ENCODE measurements around the gene TCOF1. TPM values are rescaled to one million over a fixed set of nuclear protein-coding genes. Genes with fewer than 3 reads are reported as not detected.

The TCOF1 gene
- total and polyA plus RNA-seq, 2 of the 8 experiments (the other 6 are each of a cell fraction or from before 2014, with no cell fraction given) = 35.9 to 170 TPM

- H4K5ac ChIP-seq (ENCODE audit: insufficient read length, low read depth, low read length) = no peak overlapping the region
- H3K79me1 ChIP-seq (ENCODE audit: low read depth, low read length) = no peaks in the 10 kb centered on the region; the same call in 1 of the 2 replicates
- no peaks in the 10 kb centered on the region for H3K27me3 ChIP-seq (replicated peaks in 1 of 4; ENCODE audit: control insufficient read depth in 3 of 4, extremely low read depth in 1 of 4, insufficient read depth in 3 of 4, low read length in 3 of 4)
- H3K18ac ChIP-seq (ENCODE audit: extremely low read depth, low read length) = peak overlapping the region; percentile 56
- H3K27ac ChIP-seq (ENCODE audit: low read depth, low read length) = no peak overlapping the region
- 0 out of 2 replicates have a peak overlapping the region, but pooled peaks have one; percentile 8 for H2BK15ac ChIP-seq (ENCODE audit: low read length)
- peaks cover 8 to 24% (median 13%) of the 10 kb centered on the region in 4 experiments for H3K4me1 ChIP-seq (replicated peaks in 1 of 4; ENCODE audit: control insufficient read depth in 3 of 4, insufficient read depth in 4 of 4, low read length in 3 of 4)
- no peak overlapping the region for H2BK120ac ChIP-seq (replicated peaks; ENCODE audit: low read depth, low read length)
- CTCF ChIA-PET (ENCODE audit: partially characterized antibody) = interaction anchor here (0.7 to 4.4 kb wide), 6 partner anchors 13 to 29 kb away, joined by 3 to 43 read pairs (median 4); no protein-coding TSS in a partner anchor
- H3K23ac ChIP-seq (ENCODE audit: insufficient read length) = no peak overlapping the region
- no peak overlapping the region for H4K8ac ChIP-seq (ENCODE audit: extremely low read depth, insufficient read depth, low read length)
- H4K91ac ChIP-seq (replicated peaks; ENCODE audit: insufficient read length, low read length) = no peak overlapping the region
- peak overlapping the region; percentile 65 to 75 for H3K4me2 ChIP-seq (ENCODE audit: insufficient read depth in 1 of 2, low read depth in 2 of 2, low read length in 2 of 2)
- H2BK5ac ChIP-seq (ENCODE audit: low read depth, low read length) = no peak overlapping the region
- no peak overlapping the region for H3K4ac ChIP-seq (replicated peaks; ENCODE audit: insufficient read length, low read depth, low read length)
- peaks cover 3% of the 10 kb centered on the region for H3K23me2 ChIP-seq (ENCODE audit: low read depth, low read length)
- WGBS, 2 experiments (ENCODE audit: extremely low coverage in 1 of 2, insufficient coverage in 1 of 2, insufficient read length in 1 of 2, insufficient replicate concordance in 2 of 2, low coverage in 1 of 2, low lambda C conversion rate in 2 of 2, missing lambda C conversion rate in 1 of 2) = 81% methylated on average over 12 of the region's 12 CpGs; no CpG with 5 or more reads in 1 of the 2 experiments
- no peak for DNase-seq (ENCODE audit: low read depth in 1 of 2, low spot score in 2 of 2)
- no peak overlapping the region for H3K14ac ChIP-seq (ENCODE audit: insufficient read length)
- POLR2A ChIA-PET (ENCODE audit: partially characterized antibody) = interaction anchor here (0.7 to 4.8 kb wide), 16 partner anchors 8 to 36 kb away, joined by 3 to 30 read pairs (median 4); partner anchors contain the start of gene RPS14
- peak overlapping the region in 3 of 4 experiments; percentile 29 to 56 (median 52); a peak in 5 of 8 replicates for H3K4me3 ChIP-seq (ENCODE audit: extremely low read depth in 1 of 4, insufficient read depth in 2 of 4, low read depth in 3 of 4, low read length in 4 of 4)
- FAIRE-seq = no peak
- no peak overlapping the region for H2AK5ac ChIP-seq (ENCODE audit: low read depth, low read length)
- peak overlapping the region; percentile 100 for H2AFZ ChIP-seq (ENCODE audit: low read length)
- TF ChIP-seq GTF2F1 (IDR thresholded peaks at IDR 0.05; ENCODE audit: borderline replicate concordance, low read depth, low read length) (no peak), KDM5A (IDR thresholded peaks at IDR 0.05; ENCODE audit: low read length) (no peak), POU5F1 (IDR thresholded peaks at IDR 0.05; ENCODE audit: low read depth, low read length) (no peak), POLR2AphosphoS5 (IDR thresholded peaks at IDR 0.05; ENCODE audit: low read depth, low read length) (no peak)
- H2BK20ac ChIP-seq (ENCODE audit: low read length) = no peak overlapping the region
- no peaks in the 10 kb centered on the region for H3K79me2 ChIP-seq (ENCODE audit: control insufficient read depth in 1 of 2, insufficient read depth in 2 of 2, low read length in 2 of 2)
- no peaks in the 10 kb centered on the region for H3K36me3 ChIP-seq (ENCODE audit: control insufficient read depth in 2 of 4, insufficient read depth in 4 of 4, low read length in 3 of 4)
- no peaks in the 10 kb centered on the region for H4K20me1 ChIP-seq (replicated peaks in 1 of 2; ENCODE audit: control insufficient read depth in 1 of 2, insufficient read depth in 2 of 2, low read length in 2 of 2)
- no peaks in the 10 kb centered on the region for H3K9me3 ChIP-seq (ENCODE audit: insufficient read depth in 2 of 2, low read depth in 1 of 2, low read length in 1 of 2)
- peak overlapping the region in 1 of 4 experiments; percentile 38; a peak in 2 of 7 replicates for H3K9ac ChIP-seq (replicated peaks in 1 of 4; ENCODE audit: extremely low read depth in 1 of 4, low read depth in 3 of 4, low read length in 3 of 4)
- no peak overlapping the region for H3K56ac ChIP-seq (replicated peaks; ENCODE audit: insufficient read length, low read depth, low read length)
- H2BK12ac ChIP-seq (ENCODE audit: low read depth, low read length) = no peak overlapping the region
These were observed 55.8 kb downstream of the TCOF1 start for GRCh38 chr5:150413176-150413901.
